Right lobe of liver (tissue), 4 donors: ENCODE results near the gene CASR.

ENCODE experiments used
- POLR2A ChIP-seq: fragments of 450-650 bp; IDR thresholded peaks from one replicate; pipeline ENCODE4 v1.6.1; 2017; ENCODE audit warnings: antibody characterized with exemption, mild to moderate bottlenecking
- TF ChIP-seq, protein P1 (sequence below), 4 donors: fragments of 200-600 bp in 3 of 4; fragments of 450-650 bp in 1 of 4; IDR thresholded peaks; one replicate each; pipeline versions ENCODE4 v1.5.1 to v1.8.0; 2016 to 2022; ENCODE audit warnings: antibody characterized with exemption in 4 of 4, mild to moderate bottlenecking in 2 of 4
- donor health status: DM: no; HTN: no; CAD: no.
- donor health status: DM: no; HTN: no; CAD: no.
- donor health status: DM: no; HTN: yes; CAD: no.

DNA sequence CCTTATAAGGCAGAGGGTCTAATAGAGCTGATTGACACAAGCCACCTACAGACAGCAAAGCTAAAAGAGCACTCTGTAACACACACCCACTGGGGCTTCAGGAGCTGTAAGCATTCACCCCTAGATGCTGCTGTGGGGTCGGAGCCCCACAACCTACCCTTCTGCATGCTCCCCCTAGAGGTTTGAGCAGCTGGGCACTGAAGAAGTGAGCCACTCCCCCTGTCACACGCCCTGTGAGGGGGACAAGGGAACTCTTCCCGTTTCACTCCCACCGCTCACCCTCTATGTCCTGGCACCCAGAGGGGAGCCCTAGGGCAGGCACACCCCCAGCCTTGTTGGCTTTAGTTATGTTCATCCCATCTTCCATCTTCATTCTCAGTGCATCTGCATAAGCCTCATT lies 132.2 kb downstream of the CASR start:
- TF ChIP-seq, protein P1, sequence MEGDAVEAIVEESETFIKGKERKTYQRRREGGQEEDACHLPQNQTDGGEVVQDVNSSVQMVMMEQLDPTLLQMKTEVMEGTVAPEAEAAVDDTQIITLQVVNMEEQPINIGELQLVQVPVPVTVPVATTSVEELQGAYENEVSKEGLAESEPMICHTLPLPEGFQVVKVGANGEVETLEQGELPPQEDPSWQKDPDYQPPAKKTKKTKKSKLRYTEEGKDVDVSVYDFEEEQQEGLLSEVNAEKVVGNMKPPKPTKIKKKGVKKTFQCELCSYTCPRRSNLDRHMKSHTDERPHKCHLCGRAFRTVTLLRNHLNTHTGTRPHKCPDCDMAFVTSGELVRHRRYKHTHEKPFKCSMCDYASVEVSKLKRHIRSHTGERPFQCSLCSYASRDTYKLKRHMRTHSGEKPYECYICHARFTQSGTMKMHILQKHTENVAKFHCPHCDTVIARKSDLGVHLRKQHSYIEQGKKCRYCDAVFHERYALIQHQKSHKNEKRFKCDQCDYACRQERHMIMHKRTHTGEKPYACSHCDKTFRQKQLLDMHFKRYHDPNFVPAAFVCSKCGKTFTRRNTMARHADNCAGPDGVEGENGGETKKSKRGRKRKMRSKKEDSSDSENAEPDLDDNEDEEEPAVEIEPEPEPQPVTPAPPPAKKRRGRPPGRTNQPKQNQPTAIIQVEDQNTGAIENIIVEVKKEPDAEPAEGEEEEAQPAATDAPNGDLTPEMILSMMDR (IDR thresholded peaks at IDR 0.05) = no peak
- no peak for TF ChIP-seq POLR2A
